Measurements from ENCODE around the gene PCDHA7. TPM values are rescaled to one million over a fixed set of nuclear protein-coding genes. Genes with fewer than 3 reads are reported as not detected.

PCDHA7 gene
- total RNA-seq, 1 experiment from 2014 or later, result 0.48 TPM

DNA sequence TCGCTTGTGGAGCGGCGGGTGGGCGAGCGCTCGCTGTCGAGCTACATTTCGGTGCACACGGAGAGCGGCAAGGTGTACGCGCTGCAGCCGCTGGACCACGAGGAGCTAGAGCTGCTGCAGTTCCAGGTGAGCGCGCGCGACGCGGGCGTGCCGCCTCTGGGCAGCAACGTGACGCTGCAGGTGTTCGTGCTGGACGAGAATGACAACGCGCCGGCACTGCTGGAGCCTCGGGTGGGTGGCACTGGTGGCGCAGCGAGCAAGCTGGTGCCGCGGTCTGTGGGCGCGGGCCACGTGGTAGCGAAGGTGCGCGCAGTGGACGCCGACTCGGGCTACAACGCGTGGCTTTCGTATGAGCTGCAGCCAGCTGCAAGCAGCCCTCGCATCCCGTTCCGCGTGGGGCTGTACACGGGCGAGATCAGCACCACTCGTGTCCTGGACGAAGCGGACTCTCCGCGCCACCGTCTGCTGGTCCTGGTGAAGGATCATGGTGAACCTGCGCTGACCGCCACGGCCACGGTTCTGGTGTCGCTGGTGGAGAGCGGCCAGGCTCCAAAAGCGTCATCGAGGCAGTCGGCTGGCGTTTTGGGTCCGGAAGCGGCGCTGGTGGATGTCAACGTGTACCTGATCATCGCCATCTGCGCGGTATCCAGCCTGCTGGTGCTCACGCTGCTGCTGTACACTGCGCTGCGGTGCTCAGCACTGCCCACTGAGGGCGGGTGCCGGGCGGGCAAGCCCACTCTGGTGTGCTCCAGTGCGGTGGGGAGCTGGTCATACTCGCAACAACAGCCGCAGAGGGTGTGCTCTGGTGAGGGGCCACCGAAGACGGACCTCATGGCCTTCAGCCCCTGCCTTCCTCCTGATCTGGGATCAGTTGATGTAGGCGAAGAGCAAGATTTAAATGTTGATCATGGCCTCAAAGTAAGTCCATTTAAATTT, 9.0 kb downstream of the PCDHA7 start:
- Histone ChIP-seq H4K8ac (replicated peaks; ENCODE audit: insufficient read length, low read depth, low read length) (no peak overlapping the region), H3K9ac (ENCODE audit: extremely low read depth, insufficient read length, low read length) (no peak overlapping the region), H3K4me1 (ENCODE audit: insufficient read depth, low read length) (no peaks in the 10 kb centered on the region), H3K18ac (ENCODE audit: insufficient read length, low read depth, low read length) (no peak overlapping the region), H2BK15ac (ENCODE audit: low read depth, low read length) (no peak overlapping the region), H3K9me3 (ENCODE audit: control insufficient read depth, low read depth, low read length) (no peaks in the 10 kb centered on the region), H3K23me2 (ENCODE audit: insufficient read length, low read depth, low read length, poor library complexity, severe bottlenecking) (no peaks in the 10 kb centered on the region), H2BK20ac (ENCODE audit: low read depth, low read length, poor library complexity, severe bottlenecking) (no peak overlapping the region), H4K5ac (ENCODE audit: insufficient read length, low read depth, low read length) (no peak overlapping the region), H3T11ph (ENCODE audit: low read length) (no peak overlapping the region), H4K91ac (ENCODE audit: insufficient read length, low read depth, low read length) (no peak overlapping the region), H3K27ac (ENCODE audit: insufficient read length, low read depth, low read length) (no peak overlapping the region), H4K20me1 (ENCODE audit: control insufficient read depth, insufficient read depth, insufficient read length) (no peaks in the 10 kb centered on the region), H3K56ac (ENCODE audit: insufficient read length, low read depth, low read length) (no peak overlapping the region), H3K23ac (ENCODE audit: insufficient read length, low read depth, low read length) (no peak overlapping the region), H3K4ac (ENCODE audit: low read depth, low read length) (no peak overlapping the region), H3K14ac (ENCODE audit: insufficient read depth, low read length) (no peak overlapping the region; the same call in 1 of the 2 replicates), H3K79me2 (ENCODE audit: insufficient read depth, low read length) (no peaks in the 10 kb centered on the region), H3K27me3 (ENCODE audit: insufficient read depth, low read length) (no peaks in the 10 kb centered on the region), H2BK120ac (ENCODE audit: low read depth, low read length, poor library complexity, severe bottlenecking) (no peak overlapping the region), H2AFZ (ENCODE audit: low read length) (no peak overlapping the region), H3K79me1 (ENCODE audit: insufficient read depth, low read depth, low read length, poor library complexity, severe bottlenecking) (no peaks in the 10 kb centered on the region), H2BK12ac (ENCODE audit: insufficient read length, low read depth, low read length) (no peak overlapping the region), H2AK5ac (ENCODE audit: insufficient read length, low read length) (no peak overlapping the region), H3K4me2 (ENCODE audit: insufficient read depth, insufficient read length, low read length) (no peak overlapping the region), H2BK5ac (ENCODE audit: insufficient read length, low read length) (no peak overlapping the region)
- Mint-ChIP-seq H3K27ac (no peak overlapping the region; a peak in 1 of 7 replicates), H3K27me3 (ENCODE audit: low read depth) (no peaks in the 10 kb centered on the region; the same call in 1 of the 2 replicates), H3K36me3 (ENCODE audit: insufficient read depth in 1 of 3, low read depth in 3 of 3) (peaks cover 6 to 24% (median 8%) of the 10 kb centered on the region in 3 experiments; a peak in 6 of 7 replicates), H3K4me1 (0 out of 4 replicates have a peak, but pooled peaks cover 0 to 2% of the 10 kb centered on the region in 2 experiments), H3K4me3 (no peak overlapping the region), H3K9me3 (peaks cover 2 to 5% of the 10 kb centered on the region in 2 experiments; a peak in 4 of 5 replicates)
- WGBS (ENCODE audit: extremely low coverage, insufficient read length, low lambda C conversion rate), result no CpG with 5 or more reads among the region's 87 CpGs
- TF ChIP-seq, protein P1, sequence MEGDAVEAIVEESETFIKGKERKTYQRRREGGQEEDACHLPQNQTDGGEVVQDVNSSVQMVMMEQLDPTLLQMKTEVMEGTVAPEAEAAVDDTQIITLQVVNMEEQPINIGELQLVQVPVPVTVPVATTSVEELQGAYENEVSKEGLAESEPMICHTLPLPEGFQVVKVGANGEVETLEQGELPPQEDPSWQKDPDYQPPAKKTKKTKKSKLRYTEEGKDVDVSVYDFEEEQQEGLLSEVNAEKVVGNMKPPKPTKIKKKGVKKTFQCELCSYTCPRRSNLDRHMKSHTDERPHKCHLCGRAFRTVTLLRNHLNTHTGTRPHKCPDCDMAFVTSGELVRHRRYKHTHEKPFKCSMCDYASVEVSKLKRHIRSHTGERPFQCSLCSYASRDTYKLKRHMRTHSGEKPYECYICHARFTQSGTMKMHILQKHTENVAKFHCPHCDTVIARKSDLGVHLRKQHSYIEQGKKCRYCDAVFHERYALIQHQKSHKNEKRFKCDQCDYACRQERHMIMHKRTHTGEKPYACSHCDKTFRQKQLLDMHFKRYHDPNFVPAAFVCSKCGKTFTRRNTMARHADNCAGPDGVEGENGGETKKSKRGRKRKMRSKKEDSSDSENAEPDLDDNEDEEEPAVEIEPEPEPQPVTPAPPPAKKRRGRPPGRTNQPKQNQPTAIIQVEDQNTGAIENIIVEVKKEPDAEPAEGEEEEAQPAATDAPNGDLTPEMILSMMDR (conservative IDR thresholded peaks at IDR 0.05), result no peak
- no peak for DNase-seq

Data from H9 (cell line).